ENCODE measurements around the gene PLEKHA7.
"Not testable (repeated sequence)": the region's sequence is repeated elsewhere in the genome, so short reads cannot be mapped to it uniquely, and the experiment has no call there.

PLEKHA7 gene

DNA sequence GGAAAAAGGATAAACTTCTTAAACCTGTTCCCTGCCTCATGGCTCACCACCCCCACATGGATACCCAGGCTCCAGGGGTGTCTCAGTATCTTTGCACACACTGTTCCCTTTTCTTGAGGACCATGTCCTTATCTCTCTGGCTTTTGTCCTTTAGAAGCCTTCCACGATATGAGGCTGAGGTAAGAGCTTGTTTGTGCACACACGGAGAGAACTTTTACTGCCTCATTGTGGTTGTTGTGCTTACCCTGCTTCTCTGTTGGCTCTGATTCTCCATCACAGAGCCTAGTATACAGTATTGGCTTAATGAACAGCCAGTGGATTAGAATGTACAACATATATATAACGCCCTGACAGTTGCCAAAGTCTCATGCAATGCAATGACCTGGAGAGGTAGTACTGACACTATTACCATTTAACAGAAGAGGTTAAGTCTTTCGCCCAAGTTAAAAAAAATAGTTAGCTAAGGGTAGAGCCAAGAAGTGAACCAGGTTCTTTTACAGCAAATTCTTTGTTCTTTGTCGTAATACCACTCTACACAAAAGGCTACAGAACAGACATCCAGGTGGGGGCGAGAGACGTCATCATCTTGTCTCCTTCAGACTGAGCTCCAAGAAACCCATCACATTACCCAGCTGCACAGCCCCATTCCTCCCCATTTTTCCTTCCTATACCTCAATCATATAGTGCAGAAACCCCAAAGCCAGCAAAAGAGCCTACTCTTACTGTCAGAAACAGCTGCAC, 117.3 kb downstream of the PLEKHA7 start:
- H3K27ac ChIP-seq, result no peak overlapping the region
- TF ChIP-seq, protein P1, sequence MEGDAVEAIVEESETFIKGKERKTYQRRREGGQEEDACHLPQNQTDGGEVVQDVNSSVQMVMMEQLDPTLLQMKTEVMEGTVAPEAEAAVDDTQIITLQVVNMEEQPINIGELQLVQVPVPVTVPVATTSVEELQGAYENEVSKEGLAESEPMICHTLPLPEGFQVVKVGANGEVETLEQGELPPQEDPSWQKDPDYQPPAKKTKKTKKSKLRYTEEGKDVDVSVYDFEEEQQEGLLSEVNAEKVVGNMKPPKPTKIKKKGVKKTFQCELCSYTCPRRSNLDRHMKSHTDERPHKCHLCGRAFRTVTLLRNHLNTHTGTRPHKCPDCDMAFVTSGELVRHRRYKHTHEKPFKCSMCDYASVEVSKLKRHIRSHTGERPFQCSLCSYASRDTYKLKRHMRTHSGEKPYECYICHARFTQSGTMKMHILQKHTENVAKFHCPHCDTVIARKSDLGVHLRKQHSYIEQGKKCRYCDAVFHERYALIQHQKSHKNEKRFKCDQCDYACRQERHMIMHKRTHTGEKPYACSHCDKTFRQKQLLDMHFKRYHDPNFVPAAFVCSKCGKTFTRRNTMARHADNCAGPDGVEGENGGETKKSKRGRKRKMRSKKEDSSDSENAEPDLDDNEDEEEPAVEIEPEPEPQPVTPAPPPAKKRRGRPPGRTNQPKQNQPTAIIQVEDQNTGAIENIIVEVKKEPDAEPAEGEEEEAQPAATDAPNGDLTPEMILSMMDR (IDR thresholded peaks at IDR 0.05), result no peak
- no peak for TF ChIP-seq ZFX (IDR thresholded peaks at IDR 0.05; ENCODE audit: borderline replicate concordance)

DNA sequence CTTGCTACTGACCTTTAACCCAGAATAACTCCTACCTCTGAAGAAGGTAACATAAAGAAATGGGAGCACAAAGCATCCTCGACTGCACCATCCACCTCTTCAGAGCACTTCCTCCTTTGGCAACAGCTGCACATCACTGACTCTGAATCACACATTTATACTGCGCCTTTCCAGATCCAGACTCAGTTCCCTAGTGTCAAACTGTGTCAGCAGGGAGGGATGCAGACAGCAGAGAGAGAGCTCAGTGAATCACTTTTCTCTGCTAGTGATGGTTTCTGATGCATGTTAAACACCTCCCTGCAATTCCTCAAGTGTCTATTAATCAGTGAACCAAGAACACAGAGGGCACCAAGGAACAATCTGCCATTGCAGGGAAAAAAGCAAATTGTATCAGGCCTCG, 118.9 kb downstream of the PLEKHA7 start:
- TF ChIP-seq, protein P1 (IDR thresholded peaks at IDR 0.05), result no peak
- TF ChIP-seq ZFX (IDR thresholded peaks at IDR 0.05; ENCODE audit: borderline replicate concordance), result no peak
- H3K27ac ChIP-seq, result no peak overlapping the region

DNA sequence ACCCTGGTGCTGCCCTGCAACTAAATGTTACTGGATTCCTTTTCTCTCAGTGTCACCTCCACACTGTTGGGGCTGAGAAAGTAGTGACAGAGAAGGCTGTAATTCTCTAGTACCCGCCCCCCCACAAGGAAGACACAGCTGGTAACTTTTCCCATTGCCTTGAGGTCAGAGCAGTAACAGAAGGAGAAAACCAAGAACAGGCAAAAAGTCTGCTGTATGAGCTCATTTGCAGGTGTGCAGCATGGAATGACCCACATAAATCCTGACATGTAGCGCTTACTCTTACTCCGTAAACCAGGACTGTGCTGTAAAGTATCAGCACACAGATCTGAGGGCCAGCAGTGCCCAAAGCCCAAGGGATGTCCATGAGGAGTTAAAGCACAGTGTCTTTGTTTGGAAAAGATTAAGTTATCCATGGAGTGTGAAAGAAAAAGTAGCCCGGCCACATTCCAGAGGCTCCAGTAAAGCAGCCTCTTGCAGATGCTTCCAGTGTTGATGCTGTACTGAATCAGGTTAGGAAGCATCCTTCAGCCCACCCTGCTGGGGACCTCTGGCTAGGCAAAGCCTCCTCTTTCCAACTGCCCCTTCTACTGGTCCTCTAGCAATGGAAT, 120.7 kb downstream of the PLEKHA7 start:
- no peak overlapping the region for H3K27ac ChIP-seq
- TF ChIP-seq, protein P1 (IDR thresholded peaks at IDR 0.05), result no peak
- TF ChIP-seq ZFX (IDR thresholded peaks at IDR 0.05; ENCODE audit: borderline replicate concordance), result no peak

DNA sequence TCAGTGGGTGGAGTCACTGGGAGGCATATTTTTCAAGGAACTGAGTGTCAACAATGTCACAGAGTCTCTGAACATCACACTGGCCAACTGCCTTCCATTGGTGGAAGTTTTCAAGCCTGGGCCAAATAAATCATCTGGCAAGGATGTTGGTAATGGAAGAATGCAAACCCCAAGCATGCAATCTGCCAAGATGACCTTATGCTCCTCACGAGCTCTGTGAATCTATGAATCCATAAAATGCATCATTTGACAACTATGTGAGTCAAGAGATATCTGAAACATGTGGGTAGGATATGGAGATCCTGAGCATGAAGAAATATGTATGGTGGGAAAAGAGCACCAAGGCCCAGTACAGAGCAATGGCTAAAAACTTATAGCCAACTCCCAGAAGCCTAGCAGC, 122.2 kb downstream of the PLEKHA7 start:
- H3K27ac ChIP-seq, result no peak overlapping the region

DNA sequence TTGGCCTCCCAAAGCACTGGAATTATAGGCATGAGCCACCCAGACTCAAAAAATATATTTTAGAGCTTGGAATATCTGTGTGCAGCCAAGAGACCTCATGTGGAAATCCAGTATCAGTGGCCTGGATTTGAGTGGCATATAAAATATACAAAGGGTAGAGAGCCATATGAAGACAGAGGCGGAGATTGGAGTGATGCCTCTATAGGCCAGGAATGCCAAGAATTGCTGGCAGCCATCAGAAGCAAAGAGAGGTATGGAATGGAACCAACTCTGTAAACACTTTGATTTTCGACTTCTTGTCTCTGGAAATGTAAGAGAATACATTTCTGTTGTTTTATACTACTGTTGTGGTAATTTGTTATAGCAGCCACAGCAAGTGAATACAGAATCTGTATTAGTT, 123.0 kb downstream of the PLEKHA7 start:
- no peak overlapping the region for H3K27ac ChIP-seq
- no peak for TF ChIP-seq ZFX (IDR thresholded peaks at IDR 0.05; ENCODE audit: borderline replicate concordance)
- TF ChIP-seq, protein P1 (IDR thresholded peaks at IDR 0.05), result no peak

More for the DNA sequence above, 122.2 kb downstream of the PLEKHA7 start:
- TF ChIP-seq, protein P1 (IDR thresholded peaks at IDR 0.05), result no peak
- TF ChIP-seq ZFX (IDR thresholded peaks at IDR 0.05; ENCODE audit: borderline replicate concordance), result no peak

DNA sequence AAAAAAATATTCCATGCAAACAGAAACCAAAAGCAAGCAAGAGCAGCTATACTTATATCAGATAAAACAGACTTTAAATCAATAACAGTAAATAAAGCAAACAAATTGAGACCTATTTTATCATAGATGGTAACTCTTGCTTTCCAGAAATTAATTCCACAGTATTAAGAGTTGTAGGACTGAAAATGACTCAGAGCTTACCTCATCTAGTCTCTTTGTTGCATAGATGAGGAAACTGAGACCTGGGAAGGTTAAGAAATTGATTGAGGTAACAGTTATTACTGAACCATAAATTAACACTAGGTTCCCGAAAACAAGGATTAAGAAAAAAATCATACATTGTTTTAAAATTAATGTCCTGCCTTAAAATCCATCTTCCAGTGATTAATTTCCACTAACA, 123.8 kb downstream of the PLEKHA7 start:
- TF ChIP-seq, protein P1 (IDR thresholded peaks at IDR 0.05), result no peak
- TF ChIP-seq ZFX (IDR thresholded peaks at IDR 0.05; ENCODE audit: borderline replicate concordance), result no peak
- H3K27ac ChIP-seq, result no peak overlapping the region

DNA sequence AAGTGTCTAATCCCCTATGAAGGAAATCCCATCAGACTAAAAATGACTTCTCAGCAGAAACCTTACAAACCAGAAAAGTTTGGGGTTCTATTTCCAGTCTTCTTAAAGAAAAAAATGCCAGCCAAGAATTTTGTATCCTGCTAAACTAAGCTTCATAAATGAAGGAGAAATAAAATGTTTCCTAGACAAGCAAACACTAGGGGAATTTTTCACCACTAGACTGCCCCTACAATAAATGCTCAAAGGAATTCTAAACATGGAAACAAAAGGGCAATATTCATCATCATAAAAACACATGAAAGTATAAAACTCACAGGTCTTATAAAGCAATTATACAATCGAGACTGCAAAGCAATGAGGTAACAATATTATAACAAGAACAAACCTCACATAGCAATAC, 124.3 kb downstream of the PLEKHA7 start:
- no peak overlapping the region for H3K27ac ChIP-seq

DNA sequence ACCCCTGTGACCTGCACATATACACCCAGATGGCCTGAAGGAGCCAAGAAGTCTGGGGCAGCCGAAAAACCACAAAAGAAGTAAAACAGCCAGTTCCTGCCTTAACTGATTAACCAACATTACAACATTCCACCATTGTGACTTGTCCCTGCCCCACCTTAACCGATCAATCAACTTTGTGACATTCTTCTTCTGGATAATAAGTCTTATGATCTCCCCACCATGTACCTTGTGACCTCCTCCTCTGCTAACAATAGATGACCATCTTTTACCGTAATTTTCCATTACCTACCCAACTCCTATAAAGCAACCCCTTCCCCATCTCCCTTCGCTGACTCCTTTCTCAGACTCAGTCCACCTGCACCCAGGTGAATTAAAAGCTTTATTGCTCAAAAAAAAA, 125.2 kb downstream of the PLEKHA7 start:
- not testable (repeated sequence) for H3K27ac ChIP-seq

More for the DNA sequence above, 124.3 kb downstream of the PLEKHA7 start:
- TF ChIP-seq, protein P1 (IDR thresholded peaks at IDR 0.05), result no peak
- no peak for TF ChIP-seq ZFX (IDR thresholded peaks at IDR 0.05; ENCODE audit: borderline replicate concordance)

DNA sequence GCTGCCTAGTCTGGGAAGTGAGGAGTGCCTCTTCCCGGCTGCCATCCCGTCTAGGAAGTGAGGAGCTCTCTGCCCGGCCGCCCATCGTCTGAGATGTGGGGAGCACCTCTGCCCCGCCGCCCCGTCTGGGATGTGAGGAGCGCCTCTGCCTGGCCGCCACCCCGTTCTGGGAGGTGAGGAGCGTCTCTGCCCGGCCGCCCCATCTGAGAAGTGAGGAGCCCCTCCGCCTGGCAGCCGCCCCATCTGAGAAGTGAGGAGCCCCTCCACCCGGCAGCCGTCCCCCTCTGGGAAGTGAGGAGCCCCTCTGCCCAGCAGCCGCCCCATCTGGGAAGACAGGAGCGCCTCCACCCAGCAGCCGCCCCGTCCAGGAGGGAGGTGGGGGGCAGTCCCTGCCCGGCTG, 126.3 kb downstream of the PLEKHA7 start:
- H3K27ac ChIP-seq, result not testable (repeated sequence)
